Thoracic aorta (tissue), 2 donors: Measurements from ENCODE around the gene GUCY1A1. TPM values are rescaled to one million over a fixed set of nuclear protein-coding genes. Genes with fewer than 3 reads are reported as not detected.

Source experiments
- ATAC-seq: fragments of 150-250 bp; one replicate; pipeline ENCODE4 v1.8.0; 2017; ENCODE audit warnings: low read depth; ENCODE audit not compliant: insufficient number of reproducible peaks, low FRiP score
- DNase-seq: peaks from one replicate; pipeline ENCODE4 v3.0.0-alpha.2; 2020; ENCODE audit warnings: low spot score
- H3K27ac ChIP-seq, 2 donors: fragments of 200-600 bp; sonication (generic); 1 replicate in 1 of 2; 2 replicates in 1 of 2; pipeline ENCODE4 v1.5.1; 2016; ENCODE audit warnings: mild to moderate bottlenecking in 2 of 2, moderate library complexity in 2 of 2
- H3K27me3 ChIP-seq: fragments of 200-600 bp; sonication (generic); replicated peaks from 2 replicates; pipeline ENCODE4 v1.6.0; 2016; ENCODE audit warnings: mild to moderate bottlenecking; ENCODE audit not compliant: insufficient read depth
- H3K36me3 ChIP-seq: fragments of 200-600 bp; sonication (generic); one replicate; pipeline ENCODE4 v1.5.1; 2016
- H3K4me1 ChIP-seq, 2 donors: fragments of 200-600 bp; sonication (generic); 1 replicate in 1 of 2; 2 replicates in 1 of 2; pipeline versions ENCODE4 v1.5.1 to v1.6.0; 2016; ENCODE audit warnings: low read depth in 2 of 2, mild to moderate bottlenecking in 1 of 2; ENCODE audit not compliant: control insufficient read depth in 1 of 2
- H3K4me3 ChIP-seq: fragments of 200-600 bp; sonication (generic); 2 replicates; pipeline ENCODE4 v1.5.1; 2016; ENCODE audit warnings: mild to moderate bottlenecking
- H3K9me3 ChIP-seq: fragments of 200-600 bp; sonication (generic); 2 replicates; pipeline ENCODE4 v1.5.1; 2016
- CTCF ChIP-seq: fragments of 200-600 bp; sonication (generic); IDR thresholded peaks from one replicate; pipeline ENCODE4 v1.5.1; 2019; ENCODE audit warnings: antibody characterized with exemption
- total RNA-seq, 2 donors: library from RNA; depleted of rRNA; stranded (reverse); fragments of >200 nt; gene quantifications; one replicate each; pipeline versions ENCODE4 v1.1.0 to v1.2.3, GENCODE V29; 2016

GUCY1A1 gene
- total RNA-seq, 2 donors from 2014 or later, result 110 to 135 TPM

DNA sequence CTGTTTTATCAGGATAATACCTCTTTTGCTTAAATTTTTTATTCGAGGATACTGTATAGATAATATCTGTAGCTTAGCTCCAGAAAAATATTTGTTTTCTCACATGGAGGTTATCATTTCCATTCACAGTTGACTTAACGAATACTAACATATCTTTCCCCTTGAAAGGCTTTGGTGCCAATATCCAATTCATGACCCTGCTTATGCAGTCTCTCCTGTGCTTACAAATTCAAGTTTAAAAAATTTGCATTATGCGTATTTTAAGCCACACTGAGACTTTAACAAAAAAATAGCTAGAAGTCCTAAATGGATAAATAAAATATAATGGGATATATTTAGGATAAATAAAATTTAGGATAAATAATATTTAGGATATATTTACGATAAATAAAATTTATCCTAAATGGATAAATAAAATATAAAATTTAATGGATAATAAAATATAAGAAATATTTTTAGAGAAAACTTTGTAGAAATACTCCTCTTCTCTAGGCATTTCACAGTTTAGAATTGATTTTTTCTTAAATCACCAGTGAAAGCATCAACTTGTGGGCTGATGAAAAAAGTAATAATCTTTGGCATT is 114.7 kb downstream of the GUCY1A1 start:
- Histone ChIP-seq H3K9me3 (no peaks in the 10 kb centered on the region), H3K36me3 (no peaks in the 10 kb centered on the region), H3K27ac (no peak overlapping the region), H3K27me3 (no peaks in the 10 kb centered on the region), H3K4me1 (peaks cover 21 to 44% of the 10 kb centered on the region in 2 donors), H3K4me3 (no peak overlapping the region)
- ATAC-seq (no peak), DNase-seq (no peak)
- TF ChIP-seq CTCF, result no peak

Other genes with a start within 250 kb of the GUCY1A1 start
- 10 to 100 TPM; 32.7 to 34.1 TPM for gene GUCY1B1, start 92.2 kb downstream of the GUCY1A1 start, total RNA-seq
- not detected for gene ASIC5, start 199.4 kb downstream of the GUCY1A1 start, total RNA-seq
- not detected for gene TDO2, start 236.8 kb downstream of the GUCY1A1 start, total RNA-seq